ENCODE measurements around the gene GBP1.
"Not testable (repeated sequence)": the region's sequence is repeated elsewhere in the genome, so short reads cannot be mapped to it uniquely, and the experiment has no call there.

GRCh38 chr1:89034004-89034403 is 31.0 kb downstream of the GBP1 start:
- TF ChIP-seq POLR2A, CTCF (IDR thresholded peaks at IDR 0.05): not testable (repeated sequence)
